NCI-H82 treated with DMSO at 0.1 percent for 48 hours (cell line): ENCODE data around the gene KCTD3.
A peak's percentile ranks its signal among the peaks of the same experiment; 100 is the strongest.

ENCODE experiments used
- DNase-seq: peaks from one replicate; lab custom pipeline; 2025; ENCODE audit not compliant: unreplicated experiment; lab: John Stamatoyannopoulos, UW

KCTD3 gene

GRCh38 chr1:215566556-215567490, at the start of gene KCTD3:
TSS of gene KCTD3 (plus strand) at chr1:215567304. CDS start at chr1:215567686, 382 bp downstream.
- DNase-seq = peak; percentile 71

DNA sequence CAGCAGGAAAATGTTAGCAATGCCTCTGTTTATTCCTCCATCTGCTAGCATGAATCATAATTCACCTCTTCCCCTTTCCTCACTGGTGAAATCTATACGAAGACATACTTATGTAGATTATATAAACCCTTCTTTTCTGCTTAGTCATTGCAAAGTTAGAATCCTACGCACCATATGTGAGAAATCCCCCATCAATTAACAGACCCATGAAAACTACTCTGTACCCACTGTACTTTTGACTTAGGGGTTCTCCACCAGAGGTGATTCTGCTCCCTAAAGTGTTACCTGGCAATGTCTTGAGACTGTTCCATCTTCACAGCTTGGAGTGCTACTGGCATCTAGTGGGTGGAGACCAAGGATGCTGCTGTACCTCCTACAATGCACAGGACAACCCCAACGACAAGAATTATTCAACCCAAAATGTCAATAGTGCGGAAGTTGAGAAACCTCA, 49.6 kb upstream of the KCTD3 start:
- peak; percentile 49 for DNase-seq

DNA sequence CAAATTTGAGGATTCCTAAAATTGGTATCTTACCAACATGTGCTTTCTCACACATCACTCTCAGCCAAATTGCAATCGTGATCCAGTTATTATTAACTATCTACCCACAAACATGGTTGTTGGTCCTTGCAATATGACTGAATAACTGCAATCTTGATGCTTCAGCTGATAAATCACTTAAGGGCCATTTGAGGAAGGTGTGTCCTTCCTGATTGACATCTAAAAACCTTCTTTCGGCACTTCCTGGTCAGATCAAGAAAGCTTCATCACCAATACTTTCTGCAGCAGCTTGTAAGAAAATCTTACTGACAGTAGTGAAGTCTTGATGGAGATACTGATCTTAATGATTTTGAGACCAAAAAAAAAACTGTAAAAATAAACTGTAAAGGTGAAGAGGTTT, 48.5 kb upstream of the KCTD3 start:
- no peak for DNase-seq

DNA sequence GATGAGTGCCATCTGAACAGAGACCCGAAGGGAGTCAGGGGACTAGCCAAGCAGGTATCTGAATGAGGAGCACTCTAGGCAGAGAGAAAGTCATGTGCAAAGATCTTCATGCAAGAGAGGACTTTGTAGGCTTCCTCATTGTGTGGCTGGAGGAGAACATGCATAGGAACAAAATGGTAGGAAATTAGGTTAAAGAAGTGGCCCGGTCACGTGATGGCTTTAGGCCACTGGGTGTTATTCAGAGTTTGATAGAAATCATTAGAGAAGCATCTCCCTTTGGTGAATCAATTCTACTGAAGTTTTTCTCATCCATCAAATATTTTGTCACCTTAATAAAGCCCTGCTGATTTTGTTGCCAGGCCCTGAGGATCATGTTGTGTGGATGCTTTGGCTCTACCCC, 45.8 kb upstream of the KCTD3 start:
- DNase-seq = no peak

DNA sequence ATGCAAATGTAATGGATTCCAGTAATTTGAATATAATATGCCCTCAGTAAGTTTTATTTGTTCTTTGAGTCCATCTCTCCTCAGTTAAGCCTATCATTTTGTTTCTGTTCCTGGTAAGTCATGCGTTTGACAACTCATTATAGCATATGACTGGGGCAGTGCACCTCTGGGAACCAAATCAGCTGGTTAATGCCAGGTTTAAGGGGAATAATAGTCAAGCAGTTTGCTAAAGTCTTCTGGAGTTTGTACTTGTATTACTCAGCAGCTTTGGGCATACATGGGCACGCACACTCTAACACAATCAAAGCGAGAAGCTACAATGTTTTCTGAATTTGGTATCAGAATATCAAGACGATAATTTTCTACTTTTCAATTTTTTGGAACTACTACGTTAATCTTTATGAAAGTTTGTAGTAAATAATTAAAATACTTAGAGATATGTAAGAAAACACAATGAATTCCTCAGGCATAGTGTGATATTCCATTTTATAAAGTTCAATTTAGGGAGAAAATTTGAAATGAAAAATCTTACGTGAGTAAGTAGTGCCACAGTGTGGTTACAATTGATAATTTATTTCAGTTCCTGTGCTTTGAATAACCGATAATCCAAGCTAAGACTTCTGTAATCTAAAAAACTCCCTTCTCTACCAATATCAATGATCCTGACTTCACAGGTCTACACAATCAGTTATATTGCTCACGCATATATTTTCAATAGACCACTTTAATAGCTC, 43.8 kb upstream of the KCTD3 start:
- DNase-seq = no peak

DNA sequence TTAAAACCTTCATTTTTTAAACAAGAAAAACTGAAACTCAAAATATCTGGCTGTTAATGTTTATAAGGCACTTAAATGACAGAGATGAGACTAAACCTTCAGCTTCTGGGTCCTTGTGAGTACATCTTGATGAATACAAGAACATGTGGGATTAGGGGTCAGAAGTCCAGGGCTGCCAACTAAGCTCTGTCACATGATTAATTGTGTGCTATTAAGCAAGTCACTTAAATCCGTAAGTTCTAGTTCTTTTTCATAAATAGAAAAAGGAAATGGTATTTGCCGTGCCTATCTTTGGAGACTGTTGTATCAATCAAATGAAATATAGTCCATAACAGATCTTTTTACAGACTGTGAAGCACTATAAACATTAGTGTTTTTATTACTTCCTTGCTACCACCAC, 43.2 kb upstream of the KCTD3 start:
- peak; percentile 46 for DNase-seq

DNA sequence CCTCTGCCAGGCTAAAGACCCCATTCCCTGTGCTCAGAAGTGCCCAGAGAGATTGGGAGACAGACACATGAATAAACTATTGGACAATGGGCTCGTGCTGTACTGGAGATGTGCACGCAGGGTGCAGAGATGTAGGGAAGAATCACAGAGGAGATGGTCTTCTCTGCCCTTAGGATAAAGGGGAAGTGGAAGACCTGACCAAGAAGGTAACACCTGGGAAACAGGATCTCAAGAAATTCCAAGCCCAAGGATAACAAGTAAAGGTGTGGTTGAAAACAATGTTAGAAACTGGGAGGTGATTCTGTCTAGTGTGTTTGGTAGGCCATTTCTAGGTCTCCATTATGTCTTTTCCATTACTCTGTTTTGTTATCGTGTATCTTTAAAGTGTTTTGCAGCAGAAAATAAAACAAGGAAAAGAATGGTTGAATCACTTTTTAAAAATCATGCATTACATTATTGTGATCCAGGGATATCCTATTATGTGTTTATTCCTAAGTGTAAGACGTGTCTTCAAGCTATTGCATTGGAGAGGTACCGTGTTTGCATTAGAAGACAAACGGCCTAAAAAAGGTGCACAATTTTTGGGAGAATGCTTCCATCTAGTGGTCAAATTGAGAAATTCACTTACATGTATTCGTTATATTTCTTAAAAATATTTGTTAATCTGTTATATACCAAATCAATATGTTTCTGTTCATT, 40.8 kb upstream of the KCTD3 start:
- DNase-seq = peak; percentile 76

DNA sequence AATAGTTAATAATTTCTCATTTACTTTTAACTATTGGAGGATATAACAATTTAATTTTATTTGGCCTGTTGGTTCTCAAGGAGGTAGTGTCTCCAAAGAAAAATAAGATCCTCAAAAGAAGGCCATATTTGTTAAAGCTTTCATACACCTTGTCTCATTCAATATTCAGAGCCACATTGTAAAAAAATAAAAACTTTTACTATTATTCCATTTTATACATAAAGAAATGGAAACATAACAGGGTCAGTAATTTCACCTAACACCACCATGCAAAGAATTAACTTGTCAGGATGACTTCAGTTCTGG, 40.3 kb upstream of the KCTD3 start:
- DNase-seq = no peak

- no peak for DNase-seq
These were observed 38.0 kb upstream of the KCTD3 start for GRCh38 chr1:215529111-215529510.

- DNase-seq = no peak
These were observed 37.5 kb upstream of the KCTD3 start for GRCh38 chr1:215529571-215529970.

DNA sequence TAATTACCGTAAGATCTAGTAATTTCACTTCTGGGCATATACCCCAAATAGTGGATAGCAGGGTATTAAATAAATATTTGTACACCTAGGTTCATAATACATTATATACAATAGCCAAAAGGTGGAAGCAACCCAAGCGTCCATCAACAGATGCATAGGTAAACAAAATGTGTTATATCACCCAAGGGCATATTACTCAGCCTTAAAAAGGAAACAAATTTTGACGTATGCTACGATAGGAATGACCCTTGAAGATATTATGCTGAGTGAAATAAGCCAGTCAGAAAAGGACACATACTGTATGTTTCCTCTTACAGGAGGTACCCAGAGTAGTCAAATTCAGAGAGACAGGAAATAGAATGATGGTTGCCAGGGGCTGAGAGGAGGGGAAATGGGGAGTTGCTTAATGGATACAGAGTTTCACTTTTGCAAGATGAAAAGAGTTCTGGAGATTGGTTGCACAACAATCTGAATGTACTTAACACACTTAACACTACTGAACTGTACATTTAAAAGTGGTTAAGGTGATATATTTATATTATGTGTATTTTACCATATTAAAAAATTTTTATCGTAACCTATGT, 36.6 kb upstream of the KCTD3 start:
- DNase-seq = no peak

DNA sequence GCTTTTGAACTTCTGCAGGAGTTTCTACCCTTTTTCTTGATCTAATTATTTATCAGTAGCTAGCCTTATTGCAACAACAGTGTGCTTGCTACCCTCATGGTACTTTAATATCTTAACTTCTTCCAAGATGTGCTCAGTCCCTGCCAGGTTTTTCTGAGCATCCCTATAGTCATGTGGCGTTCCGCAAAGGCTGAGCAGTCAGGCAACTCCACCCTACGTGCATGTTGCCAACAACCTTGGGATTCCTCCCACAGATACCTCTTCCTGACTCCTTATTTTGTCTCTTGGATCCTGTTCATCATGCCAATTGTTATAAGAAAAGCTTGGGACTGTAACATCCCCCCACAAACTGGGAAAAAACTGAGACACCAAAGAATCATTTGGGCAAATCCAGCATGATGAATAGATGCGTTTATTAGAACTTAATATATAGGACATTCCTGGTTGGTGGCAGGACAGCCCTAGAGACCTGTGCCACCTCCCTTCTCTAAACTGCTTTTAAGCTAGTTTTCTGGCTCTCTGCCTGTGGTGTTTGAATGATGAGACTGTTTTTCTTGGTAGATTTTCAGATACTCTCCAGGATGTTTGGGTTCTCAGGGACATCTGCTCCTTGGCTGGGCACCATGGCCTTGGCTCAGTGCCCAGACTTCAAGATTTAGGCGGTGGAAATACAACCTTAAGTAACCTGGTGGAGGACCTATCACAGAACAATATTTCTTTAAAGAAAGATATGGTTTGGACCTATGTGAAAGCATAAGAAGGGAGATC, 27.1 kb upstream of the KCTD3 start:
- peak; percentile 98 for DNase-seq

DNA sequence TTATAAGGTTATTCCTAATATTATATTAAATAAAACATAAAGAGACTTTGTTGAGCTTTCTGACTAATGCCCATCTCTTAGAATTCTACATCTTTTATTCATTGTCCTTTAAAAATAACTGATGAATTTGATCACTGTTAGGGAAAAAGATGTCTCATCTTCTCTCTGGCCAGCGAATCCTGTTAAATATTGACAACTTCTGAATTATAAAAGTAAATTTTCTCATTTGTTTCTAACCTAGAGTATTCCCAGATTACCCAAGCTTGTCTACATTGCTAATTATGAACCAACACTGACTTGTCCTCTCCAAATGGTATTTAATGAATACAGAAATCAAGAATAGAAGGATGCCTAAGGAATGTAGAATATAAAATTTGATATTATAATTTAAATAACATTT, 24.8 kb upstream of the KCTD3 start:
- no peak for DNase-seq

- DNase-seq = no peak
These were observed 23.9 kb upstream of the KCTD3 start for GRCh38 chr1:215543191-215543606.

GRCh38 chr1:215543806-215544205, 23.3 kb upstream of the KCTD3 start:
- no peak for DNase-seq

- no peak for DNase-seq
These were observed 22.5 kb upstream of the KCTD3 start for GRCh38 chr1:215544566-215544965.

- no peak for DNase-seq
These were observed 22.0 kb upstream of the KCTD3 start for GRCh38 chr1:215545096-215545495.

DNA sequence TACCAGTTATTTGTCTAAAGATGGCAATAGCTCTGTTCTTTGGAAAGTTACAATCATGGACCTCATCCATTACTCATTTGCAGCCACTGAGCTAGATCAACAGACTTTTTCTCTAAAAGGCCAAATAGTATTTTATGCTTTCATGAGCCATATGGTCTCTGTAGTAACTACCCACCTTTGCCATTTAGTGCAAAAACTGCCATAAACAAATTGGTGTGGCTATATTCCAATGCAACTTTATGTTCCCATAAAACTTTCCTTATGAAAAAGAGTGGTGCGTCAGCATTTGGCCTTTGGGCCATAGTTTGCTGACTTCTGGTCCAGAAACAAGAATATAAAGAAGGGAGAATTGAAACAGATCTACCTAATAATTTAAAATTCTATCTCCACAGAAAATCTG, 20.1 kb upstream of the KCTD3 start:
- DNase-seq = no peak

GRCh38 chr1:215551806-215552205, 15.3 kb upstream of the KCTD3 start:
- DNase-seq = no peak

- no peak for DNase-seq
These were observed 12.2 kb upstream of the KCTD3 start for GRCh38 chr1:215554865-215555264.

DNA sequence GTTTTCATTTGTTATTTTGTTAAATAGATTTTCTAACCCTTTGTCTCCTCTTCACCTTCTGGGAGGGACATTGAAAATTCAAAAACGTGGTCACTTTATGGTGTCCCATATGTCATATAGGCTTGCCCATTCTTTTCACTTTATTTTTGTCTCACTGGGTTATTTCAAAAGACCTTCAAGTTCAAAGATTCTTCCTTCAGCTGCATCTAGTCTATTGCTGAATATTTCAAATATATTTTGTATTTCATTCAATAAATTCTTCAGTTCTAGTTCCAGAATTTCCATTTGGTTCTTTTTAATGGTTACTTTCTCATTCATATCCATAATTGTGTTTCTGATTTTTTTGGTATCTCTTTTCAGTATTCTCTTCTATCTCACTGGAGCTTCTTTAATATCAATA, 11.6 kb upstream of the KCTD3 start:
- no peak for DNase-seq
